Measurements from ENCODE around the gene AKAP13. TPM values are rescaled to one million over a fixed set of nuclear protein-coding genes. Genes with fewer than 3 reads are reported as not detected.

AKAP13 gene
- total and polyA plus RNA-seq, 2 of the 13 experiments (the other 11 are each of a cell fraction or from before 2014, with no cell fraction given), result 6.7 to 27.1 TPM

DNA sequence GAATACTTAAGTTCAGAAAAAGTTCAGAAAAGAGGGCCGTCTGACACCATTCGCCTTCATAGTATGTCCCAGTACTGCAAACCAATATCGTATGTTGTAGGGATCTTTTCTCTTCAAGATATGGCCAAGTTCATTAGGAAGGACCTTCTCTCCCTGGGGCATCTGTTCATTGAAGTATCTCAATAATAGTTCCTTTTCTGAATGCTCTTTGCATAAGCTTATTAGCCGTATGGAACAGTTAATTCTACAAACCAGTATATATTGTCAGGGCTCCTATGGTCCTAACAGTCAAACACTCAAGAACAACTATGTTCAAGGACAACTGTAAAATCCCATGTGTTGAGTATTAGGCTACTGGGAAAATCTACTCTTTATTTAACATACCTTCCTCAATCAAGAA lies 211.2 kb downstream of the AKAP13 start:
- DNase-seq (ENCODE audit: low spot score) (no peak), FAIRE-seq (no peak), ATAC-seq (no peak)
- Histone ChIP-seq H3K27ac (ENCODE audit: extremely low read length, insufficient read depth, low read length) (no peak overlapping the region), H3K9ac (ENCODE audit: insufficient read depth, low read depth, low read length) (no peak overlapping the region), H3K36me3 (replicated peaks in 1 of 2; ENCODE audit: control insufficient read depth in 1 of 2, insufficient read depth in 2 of 2, low read length in 2 of 2) (no peaks in the 10 kb centered on the region; a peak in 1 of 5 replicates), H3K4me1 (ENCODE audit: insufficient read depth, low read length) (peaks cover 52% of the 10 kb centered on the region), H3K4me3 (replicated peaks in 1 of 3; ENCODE audit: insufficient read depth in 1 of 3, low read depth in 2 of 3, low read length in 3 of 3) (no peak overlapping the region), H3K27me3 (ENCODE audit: control insufficient read depth in 1 of 2, insufficient read depth in 2 of 2, low read length in 2 of 2) (no peaks in the 10 kb centered on the region), H3K4me2 (ENCODE audit: low read depth, low read length) (no peak overlapping the region), H4K20me1 (ENCODE audit: insufficient read depth, low read length) (no peaks in the 10 kb centered on the region), H2AFZ (ENCODE audit: low read length) (no peak overlapping the region), H3K79me2 (ENCODE audit: insufficient read depth, low read length) (no peaks in the 10 kb centered on the region), H3K9me3 (ENCODE audit: low read length) (no peaks in the 10 kb centered on the region)
- 98% methylated on average over 4 of the region's 4 CpGs for WGBS (ENCODE audit: low lambda C conversion rate)
- POLR2A ChIA-PET, result no interaction called here
- intact Hi-C loops (cut with micrococcal nuclease; ENCODE audit: unreplicated experiment), result no loop called here
- in situ Hi-C loops (cut with HindIII; ENCODE audit: extremely low pct_ligation_motif_present, low pct_unique_long_range_greater_than_20kb), result no loop called here
- BruUV-seq (replicated peaks), result no TSS peak
- CTCF ChIA-PET (ENCODE audit: low intra/inter-chr PET ratio, low total read pairs), result no interaction called here
- TF ChIP-seq ATAD3A (CRISPR knock-in tag; IDR thresholded peaks at IDR 0.05) (no peak), ZNF10 (CRISPR knock-in tag; IDR thresholded peaks at IDR 0.05; ENCODE audit: borderline replicate concordance, low read depth) (no peak), HDAC1 (CRISPR knock-in tag; IDR thresholded peaks at IDR 0.05) (no peak), ZBTB3 (CRISPR knock-in tag; IDR thresholded peaks at IDR 0.05; ENCODE audit: borderline replicate concordance, low read depth) (no peak), MAZ (IDR thresholded peaks at IDR 0.05; ENCODE audit: borderline replicate concordance, low read depth, low read length) (no peak), MAZ (CRISPR knock-in tag; IDR thresholded peaks at IDR 0.05; ENCODE audit: low read depth) (no peak), MXI1 (IDR thresholded peaks at IDR 0.05; ENCODE audit: borderline replicate concordance, low read depth, low read length) (no peak), TOPORS (CRISPR knock-in tag; IDR thresholded peaks at IDR 0.05) (no peak), SIX1 (CRISPR knock-in tag; IDR thresholded peaks at IDR 0.05; ENCODE audit: borderline replicate concordance) (no peak), ZNF660 (CRISPR knock-in tag; IDR thresholded peaks at IDR 0.05; ENCODE audit: borderline replicate concordance, low read depth) (no peak), SKI (IDR thresholded peaks at IDR 0.05; ENCODE audit: partially characterized antibody) (no peak), ZBTB20 (CRISPR knock-in tag; IDR thresholded peaks at IDR 0.05; ENCODE audit: borderline replicate concordance, low read depth) (no peak), TBL1XR1 (IDR thresholded peaks at IDR 0.05; ENCODE audit: borderline replicate concordance, low read length, partially characterized antibody) (no peak)
- TF ChIP-seq, protein P1, sequence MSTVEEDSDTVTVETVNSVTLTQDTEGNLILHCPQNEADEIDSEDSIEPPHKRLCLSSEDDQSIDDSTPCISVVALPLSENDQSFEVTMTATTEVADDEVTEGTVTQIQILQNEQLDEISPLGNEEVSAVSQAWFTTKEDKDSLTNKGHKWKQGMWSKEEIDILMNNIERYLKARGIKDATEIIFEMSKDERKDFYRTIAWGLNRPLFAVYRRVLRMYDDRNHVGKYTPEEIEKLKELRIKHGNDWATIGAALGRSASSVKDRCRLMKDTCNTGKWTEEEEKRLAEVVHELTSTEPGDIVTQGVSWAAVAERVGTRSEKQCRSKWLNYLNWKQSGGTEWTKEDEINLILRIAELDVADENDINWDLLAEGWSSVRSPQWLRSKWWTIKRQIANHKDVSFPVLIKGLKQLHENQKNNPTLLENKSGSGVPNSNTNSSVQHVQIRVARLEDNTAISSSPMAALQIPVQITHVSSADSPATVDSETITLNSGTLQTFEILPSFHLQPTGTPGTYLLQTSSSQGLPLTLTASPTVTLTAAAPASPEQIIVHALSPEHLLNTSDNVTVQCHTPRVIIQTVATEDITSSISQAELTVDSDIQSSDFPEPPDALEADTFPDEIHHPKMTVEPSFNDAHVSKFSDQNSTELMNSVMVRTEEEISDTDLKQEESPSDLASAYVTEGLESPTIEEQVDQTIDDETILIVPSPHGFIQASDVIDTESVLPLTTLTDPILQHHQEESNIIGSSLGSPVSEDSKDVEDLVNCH (CRISPR knock-in tag; IDR thresholded peaks at IDR 0.05), result no peak
- TF ChIP-seq, protein P2, sequence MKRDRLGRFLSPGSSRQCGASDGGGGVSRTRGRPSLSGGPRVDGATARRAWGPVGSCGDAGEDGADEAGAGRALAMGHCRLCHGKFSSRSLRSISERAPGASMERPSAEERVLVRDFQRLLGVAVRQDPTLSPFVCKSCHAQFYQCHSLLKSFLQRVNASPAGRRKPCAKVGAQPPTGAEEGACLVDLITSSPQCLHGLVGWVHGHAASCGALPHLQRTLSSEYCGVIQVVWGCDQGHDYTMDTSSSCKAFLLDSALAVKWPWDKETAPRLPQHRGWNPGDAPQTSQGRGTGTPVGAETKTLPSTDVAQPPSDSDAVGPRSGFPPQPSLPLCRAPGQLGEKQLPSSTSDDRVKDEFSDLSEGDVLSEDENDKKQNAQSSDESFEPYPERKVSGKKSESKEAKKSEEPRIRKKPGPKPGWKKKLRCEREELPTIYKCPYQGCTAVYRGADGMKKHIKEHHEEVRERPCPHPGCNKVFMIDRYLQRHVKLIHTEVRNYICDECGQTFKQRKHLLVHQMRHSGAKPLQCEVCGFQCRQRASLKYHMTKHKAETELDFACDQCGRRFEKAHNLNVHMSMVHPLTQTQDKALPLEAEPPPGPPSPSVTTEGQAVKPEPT (CRISPR knock-in tag; IDR thresholded peaks at IDR 0.05; ENCODE audit: low read depth), result no peak
- TF ChIP-seq, protein P3, sequence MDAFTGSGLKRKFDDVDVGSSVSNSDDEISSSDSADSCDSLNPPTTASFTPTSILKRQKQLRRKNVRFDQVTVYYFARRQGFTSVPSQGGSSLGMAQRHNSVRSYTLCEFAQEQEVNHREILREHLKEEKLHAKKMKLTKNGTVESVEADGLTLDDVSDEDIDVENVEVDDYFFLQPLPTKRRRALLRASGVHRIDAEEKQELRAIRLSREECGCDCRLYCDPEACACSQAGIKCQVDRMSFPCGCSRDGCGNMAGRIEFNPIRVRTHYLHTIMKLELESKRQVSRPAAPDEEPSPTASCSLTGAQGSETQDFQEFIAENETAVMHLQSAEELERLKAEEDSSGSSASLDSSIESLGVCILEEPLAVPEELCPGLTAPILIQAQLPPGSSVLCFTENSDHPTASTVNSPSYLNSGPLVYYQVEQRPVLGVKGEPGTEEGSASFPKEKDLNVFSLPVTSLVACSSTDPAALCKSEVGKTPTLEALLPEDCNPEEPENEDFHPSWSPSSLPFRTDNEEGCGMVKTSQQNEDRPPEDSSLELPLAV (CRISPR knock-in tag; conservative IDR thresholded peaks at IDR 0.05; ENCODE audit: low read depth), result no peak
- TF ChIP-seq, protein P4, sequence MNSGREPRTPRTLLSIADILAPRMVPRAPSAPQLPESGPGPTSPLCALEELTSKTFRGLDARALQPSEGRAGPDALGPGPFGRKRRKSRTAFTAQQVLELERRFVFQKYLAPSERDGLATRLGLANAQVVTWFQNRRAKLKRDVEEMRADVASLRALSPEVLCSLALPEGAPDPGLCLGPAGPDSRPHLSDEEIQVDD (CRISPR knock-in tag; IDR thresholded peaks at IDR 0.05; ENCODE audit: borderline replicate concordance), result no peak
